OCI-LY1 (cell line): ENCODE measurements around the gene FUOM.

Experiments used
- CTCF ChIP-seq: fragments of 200-600 bp; sonication (generic), shearing (Covaris generic); IDR thresholded peaks from 2 replicates; pipeline ENCODE4 v1.5.1; 2017; ENCODE audit warnings: mild to moderate bottlenecking, antibody characterized with exemption, low read length, moderate library complexity, mixed read lengths
- EZH2 ChIP-seq: fragments of 200-600 bp; sonication (generic), shearing (Covaris generic); IDR thresholded peaks from 2 replicates; pipeline ENCODE4 v1.8.0; 2017; ENCODE audit warnings: borderline replicate concordance, mixed run types, mild to moderate bottlenecking, antibody characterized with exemption, low read length, moderate library complexity, mixed read lengths

- TF ChIP-seq CTCF (no peak), EZH2 (no peak)
Observed at GRCh38 chr10:133378251-133379096, 20.7 kb upstream of the FUOM start.
